SK-N-SH treated with all-trans-retinoic acid at 6 μM for 48 hours (cell line): ENCODE measurements around the gene SIPA1.

ENCODE experiments used
- ARNTL ChIP-seq: fragments of 450-650 bp; formaldehyde crosslinking; IDR thresholded peaks from 2 replicates; pipeline ENCODE4 v1.5.0; 2020; ENCODE audit warnings: low read depth, mild to moderate bottlenecking, moderate library complexity, borderline replicate concordance
- RARB ChIP-seq: fragments of 250-450 bp; sonication (Bioruptor Pico); IDR thresholded peaks from 2 replicates; pipeline ENCODE4 v1.8.0; 2021; ENCODE audit warnings: mild to moderate bottlenecking, moderate library complexity
- TOX ChIP-seq: fragments of 250-450 bp; sonication (Bioruptor Pico); IDR thresholded peaks from 2 replicates; pipeline ENCODE4 v1.8.0; 2021; ENCODE audit warnings: mild to moderate bottlenecking, moderate library complexity, borderline replicate concordance
- ZFP3 ChIP-seq: fragments of 250-450 bp; sonication (Bioruptor Pico); IDR thresholded peaks from 2 replicates; pipeline ENCODE4 v1.5.0; 2020; ENCODE audit warnings: mild to moderate bottlenecking, moderate library complexity
- ZNF70 ChIP-seq: fragments of 450-650 bp; formaldehyde crosslinking; IDR thresholded peaks from 2 replicates; pipeline ENCODE4 v1.5.0; 2020; ENCODE audit warnings: mild to moderate bottlenecking, moderate library complexity
- TF ChIP-seq, protein P1 (sequence below): fragments of 250-450 bp; sonication (Bioruptor Pico); IDR thresholded peaks from 2 replicates; pipeline ENCODE4 v1.5.1; 2021; ENCODE audit warnings: mild to moderate bottlenecking, moderate library complexity

DNA sequence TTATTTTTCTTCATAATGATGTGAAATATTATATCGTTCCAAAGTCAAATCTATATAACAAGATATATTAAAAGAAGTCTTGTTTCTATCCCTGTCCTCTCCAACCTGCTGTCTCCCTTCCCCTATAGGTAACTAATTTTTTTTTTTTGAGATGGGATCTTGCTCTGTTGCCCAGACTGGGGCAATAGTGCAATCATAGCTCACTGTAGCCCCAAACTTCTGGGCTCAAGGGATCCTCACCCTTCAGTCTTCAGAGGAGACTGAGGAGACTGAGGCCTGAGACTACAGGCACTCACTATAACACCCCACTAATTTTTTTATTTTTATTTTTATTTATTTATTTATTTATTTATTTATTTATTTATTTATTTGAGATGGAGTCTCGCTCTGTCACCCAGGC lies 35.1 kb downstream of the SIPA1 start:
- TF ChIP-seq RARB (CRISPR knock-in tag) (no peak), ZNF70 (no peak), ZFP3 (CRISPR knock-in tag) (no peak), ARNTL (no peak), TOX (CRISPR knock-in tag) (no peak)
- TF ChIP-seq, protein P1, sequence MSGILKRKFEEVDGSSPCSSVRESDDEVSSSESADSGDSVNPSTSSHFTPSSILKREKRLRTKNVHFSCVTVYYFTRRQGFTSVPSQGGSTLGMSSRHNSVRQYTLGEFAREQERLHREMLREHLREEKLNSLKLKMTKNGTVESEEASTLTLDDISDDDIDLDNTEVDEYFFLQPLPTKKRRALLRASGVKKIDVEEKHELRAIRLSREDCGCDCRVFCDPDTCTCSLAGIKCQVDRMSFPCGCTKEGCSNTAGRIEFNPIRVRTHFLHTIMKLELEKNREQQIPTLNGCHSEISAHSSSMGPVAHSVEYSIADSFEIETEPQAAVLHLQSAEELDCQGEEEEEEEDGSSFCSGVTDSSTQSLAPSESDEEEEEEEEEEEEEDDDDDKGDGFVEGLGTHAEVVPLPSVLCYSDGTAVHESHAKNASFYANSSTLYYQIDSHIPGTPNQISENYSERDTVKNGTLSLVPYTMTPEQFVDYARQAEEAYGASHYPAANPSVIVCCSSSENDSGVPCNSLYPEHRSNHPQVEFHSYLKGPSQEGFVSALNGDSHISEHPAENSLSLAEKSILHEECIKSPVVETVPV = no peak
